ENCODE data around the gene SLC43A1. TPM values are rescaled to one million over a fixed set of nuclear protein-coding genes. Genes with fewer than 3 reads are reported as not detected.
"Not testable (repeated sequence)": the region's sequence is repeated elsewhere in the genome, so short reads cannot be mapped to it uniquely, and the experiment has no call there.

SLC43A1 gene
- polyA plus RNA-seq, 4 donors, result 5.4 to 6.6 (median 5.9) TPM

DNA sequence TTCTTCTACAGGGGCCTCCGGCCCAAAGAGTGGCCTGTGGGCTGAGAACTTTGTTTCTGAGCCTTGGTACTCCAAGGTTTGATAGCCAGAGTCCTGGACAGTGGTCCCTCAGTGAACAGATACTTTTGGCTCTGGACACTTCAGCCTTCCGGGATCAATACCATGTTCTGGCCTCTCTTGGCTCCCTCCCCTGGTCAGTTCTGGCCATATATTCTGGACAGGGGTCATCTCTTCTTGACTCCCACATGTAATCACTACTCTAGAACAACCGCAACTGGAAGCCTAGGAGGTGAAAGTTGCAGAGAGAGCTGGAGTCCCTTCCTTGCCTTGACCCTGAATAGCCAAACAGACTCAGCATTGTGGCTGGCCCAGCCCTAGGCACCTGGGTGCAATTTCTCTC, 52.9 kb downstream of the SLC43A1 start:
- DNase-seq (ENCODE audit: low read depth in 4 of 4, low spot score in 3 of 4), result no peak

DNA sequence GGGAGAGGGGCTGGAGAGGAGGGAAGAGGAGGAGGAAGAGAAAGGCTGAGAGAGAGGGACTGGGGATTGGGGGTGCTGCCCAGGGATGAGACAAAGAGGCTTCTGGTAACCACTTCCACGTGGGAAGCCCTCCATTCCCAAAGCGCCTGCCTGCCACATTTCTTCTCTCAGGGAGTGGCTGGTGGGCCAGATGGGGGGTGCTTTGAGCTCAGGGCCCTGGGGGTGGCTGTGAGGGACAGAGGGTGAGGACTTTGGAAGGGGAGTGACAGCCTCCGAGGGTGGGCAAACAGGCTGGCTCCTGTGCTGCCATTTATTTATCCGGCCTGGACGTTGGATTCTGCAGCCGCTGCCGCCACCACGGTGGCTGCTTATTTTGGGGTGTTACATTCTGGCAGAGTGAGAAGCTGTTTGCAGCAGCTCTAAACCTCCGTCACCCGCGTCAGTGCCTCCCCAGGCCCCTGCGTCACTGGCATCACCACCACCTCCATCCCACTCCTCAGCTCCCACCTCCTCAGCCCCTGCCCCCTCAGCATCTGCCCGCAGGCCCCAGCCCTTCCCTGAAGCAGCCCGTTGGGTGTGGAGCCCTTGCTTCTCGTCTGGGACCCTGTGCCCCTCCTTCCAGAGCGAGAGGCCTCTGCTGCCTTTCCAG, 53.5 kb downstream of the SLC43A1 start:
- DNase-seq (ENCODE audit: low read depth in 4 of 4, low spot score in 3 of 4), result no peak

DNA sequence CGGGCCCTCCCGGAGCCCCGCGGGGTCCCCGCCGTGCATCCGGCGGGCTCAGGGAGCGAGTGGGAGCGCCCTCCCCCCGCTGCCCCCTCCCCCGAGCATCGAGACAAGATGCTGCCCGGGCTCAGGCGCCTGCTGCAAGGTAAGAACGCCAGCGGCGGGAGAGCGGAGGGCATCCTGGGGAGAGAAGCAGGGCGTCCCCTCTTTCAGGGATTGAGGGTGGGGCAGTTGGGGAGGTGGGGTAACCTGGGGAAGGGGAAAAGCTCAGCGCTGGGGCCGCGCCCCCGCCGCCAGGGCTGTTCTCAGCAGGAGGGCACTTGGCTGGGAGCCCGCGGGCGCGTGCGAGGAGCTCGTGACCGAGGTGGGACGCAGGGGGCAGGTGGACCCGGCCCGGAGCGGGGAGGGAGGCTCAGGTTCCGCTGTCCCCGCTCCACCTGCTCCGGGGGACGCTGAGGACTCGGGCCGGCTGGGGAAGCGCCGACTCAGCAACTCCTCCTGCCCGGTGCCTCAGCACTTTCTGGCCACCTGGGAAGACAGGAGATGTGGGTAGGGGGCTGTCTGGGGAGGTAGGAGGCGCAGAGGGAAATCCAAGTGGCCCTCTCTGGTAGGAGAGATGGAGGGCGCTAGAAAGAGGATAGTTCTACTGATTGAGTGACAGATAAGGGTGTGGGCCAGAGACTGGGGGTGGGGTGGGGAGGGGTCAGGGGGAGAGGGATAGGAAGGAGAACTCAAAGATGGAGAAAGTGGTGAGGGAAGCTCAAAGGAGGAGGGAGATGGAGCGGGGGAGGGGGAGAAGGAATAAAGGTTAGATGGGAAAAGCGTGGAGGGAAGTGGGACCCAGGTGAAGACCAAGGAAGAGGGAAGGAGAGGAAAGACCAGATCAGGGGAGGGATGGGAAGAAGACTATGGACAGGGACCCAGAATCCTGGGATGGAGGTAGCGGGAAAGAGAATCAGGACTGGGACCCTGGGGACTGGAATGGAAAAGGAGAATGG, 54.4 kb downstream of the SLC43A1 start:
- no peak for DNase-seq (ENCODE audit: low read depth in 4 of 4, low spot score in 3 of 4)

DNA sequence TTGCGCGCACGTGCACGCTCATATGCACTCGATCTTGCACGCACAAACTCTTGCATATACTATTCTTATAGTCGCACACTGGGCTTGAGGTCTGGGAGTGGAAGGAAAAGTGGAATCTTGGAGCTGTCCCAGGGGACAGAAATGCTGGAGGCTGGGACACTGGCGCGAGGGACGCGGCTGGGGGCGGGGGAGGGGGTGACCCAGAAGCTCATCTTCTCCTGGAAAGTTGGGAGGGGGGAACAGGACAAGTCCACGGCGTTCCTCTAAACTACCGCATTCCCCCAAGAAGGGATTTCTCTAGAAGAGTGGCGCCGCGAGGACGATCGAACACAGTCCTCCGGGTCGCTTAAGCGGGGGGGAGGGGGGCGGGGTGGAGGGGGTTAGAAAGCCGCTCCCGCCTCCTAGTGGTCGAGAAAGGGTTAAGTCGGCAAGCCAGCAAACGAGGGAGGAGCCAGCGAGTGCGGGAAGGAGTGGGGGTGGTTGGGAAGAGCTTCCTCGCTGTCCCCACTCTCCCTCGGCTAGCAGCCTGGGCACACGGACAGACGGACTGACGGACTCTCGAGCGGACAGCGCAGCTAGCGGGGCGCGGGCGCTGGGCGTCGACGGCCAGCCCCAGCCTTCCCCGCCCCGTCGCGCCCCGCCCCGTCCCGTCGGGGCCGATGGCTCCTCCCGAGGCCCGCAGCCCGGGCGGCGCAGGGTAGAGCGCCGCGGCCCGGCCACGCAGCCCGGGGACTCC, 55.3 kb downstream of the SLC43A1 start, which contains the start of gene RTN4RL2:
Gene RTN4RL2 (plus strand): TSS at position 507 of the 736 bp plus-strand sequence. CDS start 338 bp downstream, outside the sequence.
- DNase-seq (ENCODE audit: low read depth in 4 of 4, low spot score in 3 of 4), result no peak

DNA sequence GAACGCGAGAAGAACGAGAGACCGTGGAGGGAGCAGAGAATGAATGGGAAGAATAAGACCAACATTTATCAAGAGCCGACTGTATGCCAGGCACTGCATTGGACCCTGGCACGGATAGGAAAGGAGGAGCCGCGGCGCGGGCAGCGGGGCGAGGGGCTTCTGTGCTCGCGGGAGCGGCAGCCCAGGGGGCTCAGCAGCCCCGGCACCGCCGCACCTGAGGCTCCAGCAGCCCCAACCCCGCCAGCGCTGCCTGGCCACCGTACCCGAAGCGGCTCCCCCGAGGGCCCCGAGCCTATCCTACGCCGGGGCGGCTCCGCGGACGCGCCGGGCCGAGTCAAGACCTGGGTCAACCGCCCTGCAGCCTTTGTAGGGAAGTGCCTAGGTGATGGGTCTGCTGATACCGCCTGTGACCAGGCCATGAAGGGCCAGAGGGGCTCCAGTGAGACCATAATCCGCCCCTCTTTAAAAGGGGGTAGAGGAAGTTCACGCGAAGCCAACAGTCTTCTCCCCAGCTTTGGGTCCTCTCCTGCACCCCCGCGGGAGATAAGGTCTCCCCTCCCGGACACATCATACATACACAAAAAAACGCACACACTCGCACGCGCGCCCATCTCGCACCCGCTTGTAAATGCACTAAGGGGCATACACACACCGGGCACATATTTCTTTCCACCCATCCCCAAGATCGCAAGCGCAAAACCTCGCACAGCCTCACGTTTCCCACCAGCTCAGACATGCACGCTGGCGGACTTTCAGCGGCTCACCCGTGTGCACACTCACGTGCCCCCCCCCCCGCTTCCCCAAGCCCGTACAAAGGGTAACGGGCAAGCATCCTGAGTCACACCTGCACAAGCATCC, 56.1 kb downstream of the SLC43A1 start:
- DNase-seq (ENCODE audit: low read depth in 4 of 4, low spot score in 3 of 4), result no peak

DNA sequence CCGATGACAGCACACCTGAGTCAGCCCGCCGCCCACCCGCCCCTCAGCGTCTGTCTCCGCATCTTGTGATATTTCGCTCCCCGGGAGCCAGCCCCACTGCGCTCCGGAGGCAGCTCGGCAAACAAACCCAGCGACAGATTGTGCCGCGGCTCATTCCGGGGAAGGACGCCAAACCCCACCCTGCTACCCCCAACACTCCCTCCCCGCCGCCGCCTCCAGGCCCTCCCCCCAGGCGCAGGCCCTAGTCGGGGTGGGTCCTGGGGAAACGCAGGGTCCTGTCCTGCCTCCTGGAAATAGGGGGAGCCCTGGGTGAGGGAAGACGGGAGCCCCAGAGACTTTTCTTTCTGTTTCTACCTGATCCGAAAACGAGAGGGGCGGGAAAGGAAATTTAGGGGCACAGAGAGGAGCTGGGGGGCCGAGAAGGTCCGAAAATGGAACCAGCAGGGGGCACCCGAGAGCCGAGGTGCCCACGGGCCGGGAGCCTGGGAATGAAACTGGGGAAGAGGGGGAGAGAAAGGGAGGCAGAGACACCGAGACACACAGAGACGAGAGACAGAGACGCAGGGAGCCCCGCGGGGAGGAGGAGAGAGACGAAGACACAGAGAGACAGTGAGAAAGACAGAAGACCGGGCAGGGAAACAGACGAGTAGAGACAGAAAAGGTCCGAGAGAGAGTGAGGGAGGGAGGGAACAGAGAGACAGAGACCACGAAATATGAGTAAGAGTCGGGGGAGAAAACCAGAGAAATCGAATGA, 56.9 kb downstream of the SLC43A1 start:
- no peak for DNase-seq (ENCODE audit: low read depth in 4 of 4, low spot score in 3 of 4)

DNA sequence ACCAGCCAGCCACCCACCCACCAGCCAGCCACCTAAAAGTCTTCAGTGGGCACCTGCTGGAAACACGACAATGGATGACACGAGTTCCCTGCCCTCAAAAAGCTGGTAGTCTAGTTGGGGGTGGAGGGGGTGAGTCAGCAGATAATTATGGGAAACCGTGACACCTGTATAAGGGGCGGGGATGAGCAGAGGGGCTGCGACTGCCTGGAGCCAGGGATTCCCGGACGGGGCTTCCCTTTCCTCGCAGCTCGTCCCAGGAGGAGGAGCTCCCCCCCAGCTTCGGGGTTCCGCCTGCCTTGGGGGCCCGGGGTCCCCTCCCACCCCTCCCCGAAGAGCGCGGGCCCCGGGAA, 57.5 kb downstream of the SLC43A1 start:
- DNase-seq (ENCODE audit: low read depth in 4 of 4, low spot score in 3 of 4), result no peak

DNA sequence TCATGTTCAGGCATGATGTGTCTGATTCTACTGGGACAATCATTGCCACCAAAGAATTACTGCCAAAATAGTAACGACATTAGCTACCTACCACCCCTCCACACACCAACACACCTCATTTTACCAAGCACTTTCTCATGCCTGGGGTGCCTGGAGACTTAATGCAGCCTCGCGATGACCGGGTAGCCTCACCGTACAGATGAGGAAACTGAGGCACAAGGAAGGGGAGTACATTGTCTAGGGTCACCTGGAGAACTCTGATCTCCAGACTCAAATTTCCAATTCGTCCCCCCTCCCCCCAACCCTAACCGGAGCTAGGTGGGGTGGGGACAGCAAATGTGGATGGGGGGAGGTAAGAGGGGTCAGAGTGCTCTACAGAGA, 57.9 kb downstream of the SLC43A1 start:
- DNase-seq (ENCODE audit: low read depth in 4 of 4, low spot score in 3 of 4), result no peak

DNA sequence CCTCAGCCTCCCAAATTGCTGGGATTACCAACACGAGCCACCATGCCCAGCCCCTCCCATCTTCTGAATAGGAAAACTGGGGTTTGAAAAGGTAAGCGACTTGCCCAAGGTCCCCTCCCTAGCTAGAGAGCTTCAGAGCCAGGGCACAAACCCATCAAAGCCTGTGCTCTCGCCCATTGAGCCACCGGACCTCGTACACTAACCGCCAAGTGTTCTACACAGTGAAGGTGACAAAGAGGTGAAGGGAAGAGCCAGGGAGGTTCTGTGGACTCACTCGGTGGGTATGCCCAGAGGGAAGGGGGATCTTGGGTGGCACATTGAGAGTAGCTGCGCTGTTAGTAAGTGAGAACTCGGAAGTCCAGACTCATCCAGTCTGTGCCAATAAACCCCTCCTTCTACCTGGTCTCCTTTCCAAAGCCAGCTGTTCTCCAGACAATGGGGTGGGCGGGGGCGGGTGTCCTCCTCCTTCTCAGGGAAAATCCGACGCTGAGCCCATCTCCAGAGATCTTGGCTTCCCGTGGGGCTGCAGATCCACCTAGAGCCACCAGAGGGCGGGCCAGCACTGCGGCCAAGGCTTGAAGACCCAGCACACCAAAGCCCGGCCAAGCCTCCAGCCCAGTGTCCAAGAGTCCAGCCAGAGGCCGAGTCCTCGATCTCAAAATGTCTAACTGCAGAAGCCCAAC, 58.4 kb downstream of the SLC43A1 start:
- DNase-seq (ENCODE audit: low read depth in 4 of 4, low spot score in 3 of 4), result peak; percentile 58 to 79 (median 67)

DNA sequence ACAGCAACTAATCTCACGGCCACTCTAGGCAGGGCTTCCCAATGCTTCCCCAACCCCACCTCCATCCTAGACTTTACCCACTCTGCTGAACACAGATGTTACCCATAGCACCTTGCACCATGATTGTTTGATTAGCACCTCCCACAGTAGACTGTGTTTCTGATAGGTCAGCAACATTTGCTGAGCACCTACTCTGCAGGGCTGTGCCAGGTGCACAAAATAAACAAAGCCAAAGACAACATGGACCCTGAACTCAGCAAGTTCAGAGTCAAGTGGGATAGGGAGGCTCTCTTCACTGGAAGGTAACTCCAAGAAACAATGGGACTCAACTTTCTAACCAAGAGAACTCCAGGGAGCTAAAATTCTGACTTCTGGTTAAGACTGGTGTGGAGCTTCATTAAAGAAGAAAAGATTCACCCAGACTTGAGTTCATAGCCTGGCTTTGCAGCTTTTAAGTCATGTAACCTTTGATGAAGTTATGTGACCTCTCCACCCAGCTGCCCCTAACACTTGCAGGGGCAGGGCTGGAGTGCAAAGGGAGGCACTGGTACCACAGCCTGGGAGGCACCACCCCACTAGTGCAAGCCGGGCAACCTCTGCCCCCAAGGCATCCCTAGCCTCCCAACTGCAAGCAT, 61.8 kb downstream of the SLC43A1 start:
- DNase-seq (ENCODE audit: low read depth in 4 of 4, low spot score in 3 of 4), result no peak

DNA sequence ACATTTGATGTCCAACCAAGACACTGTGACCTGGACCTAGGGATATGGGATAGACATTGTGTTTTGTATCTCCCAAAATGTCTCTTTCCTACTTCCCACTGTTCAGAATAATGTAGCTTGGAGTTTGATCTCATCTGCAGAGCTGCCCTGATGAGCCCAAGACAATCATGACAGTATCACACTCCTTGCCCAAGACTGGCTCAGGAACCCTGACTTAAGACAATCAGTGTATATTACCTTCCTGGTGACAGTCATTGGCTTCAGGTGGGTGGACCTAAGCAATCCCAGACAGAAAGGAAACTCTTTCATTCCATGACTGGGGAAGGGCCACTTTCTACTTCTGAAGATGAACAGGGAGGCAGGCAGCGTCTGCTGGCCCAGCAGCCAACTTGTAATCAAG, 69.4 kb downstream of the SLC43A1 start:
- DNase-seq (ENCODE audit: low read depth in 4 of 4, low spot score in 3 of 4), result no peak

DNA sequence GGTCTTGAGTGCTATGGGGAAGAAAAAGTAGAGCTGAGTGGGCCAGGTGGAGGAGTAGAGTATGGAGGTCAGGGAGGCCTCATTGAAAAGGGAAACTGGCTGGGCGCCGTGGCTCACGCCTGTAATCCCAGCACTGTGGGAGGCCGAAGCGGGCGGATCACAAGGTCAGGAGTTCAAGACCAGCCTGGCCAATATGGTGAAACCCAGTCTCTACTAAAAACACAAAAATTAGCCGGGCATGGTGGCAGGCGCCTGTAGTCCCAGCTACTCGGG, 70.4 kb downstream of the SLC43A1 start:
- not testable (repeated sequence) for DNase-seq (ENCODE audit: low read depth in 4 of 4, low spot score in 3 of 4)

DNA sequence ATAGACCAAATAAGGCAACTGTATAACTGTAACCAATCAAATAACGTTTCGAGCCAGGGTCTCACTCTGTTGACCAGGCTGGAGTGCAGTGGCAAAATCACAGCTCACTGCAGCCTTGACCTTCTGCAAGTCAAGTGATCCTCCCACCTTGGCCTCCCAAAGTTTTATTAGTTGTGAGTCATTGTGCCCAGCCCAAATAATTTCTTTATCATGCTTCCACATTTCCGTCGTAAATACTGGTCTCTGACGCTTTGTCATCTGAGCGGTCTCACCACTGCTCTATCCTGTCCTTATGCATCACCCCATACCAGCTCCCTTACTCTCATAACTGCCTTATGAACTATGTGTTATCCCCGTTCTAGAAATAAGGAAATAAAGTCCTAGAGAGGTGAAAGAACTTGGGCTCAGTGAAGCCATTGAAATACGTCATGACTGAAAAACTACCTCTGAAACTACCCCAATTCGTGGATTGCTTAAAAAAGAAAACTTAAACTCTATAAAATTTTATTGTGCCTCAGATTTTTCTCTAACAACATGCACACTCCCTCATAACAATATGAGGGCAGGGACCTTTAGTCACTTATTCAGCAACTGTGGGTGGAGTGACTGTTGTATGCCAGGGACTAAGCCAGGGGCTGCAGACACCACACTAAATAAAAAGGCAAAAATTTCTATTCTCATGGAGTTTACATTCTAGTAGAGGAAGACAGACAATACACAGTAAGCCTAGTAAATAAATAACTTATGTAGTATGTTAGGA, 71.0 kb downstream of the SLC43A1 start:
- no peak for DNase-seq (ENCODE audit: low read depth in 4 of 4, low spot score in 3 of 4)

DNA sequence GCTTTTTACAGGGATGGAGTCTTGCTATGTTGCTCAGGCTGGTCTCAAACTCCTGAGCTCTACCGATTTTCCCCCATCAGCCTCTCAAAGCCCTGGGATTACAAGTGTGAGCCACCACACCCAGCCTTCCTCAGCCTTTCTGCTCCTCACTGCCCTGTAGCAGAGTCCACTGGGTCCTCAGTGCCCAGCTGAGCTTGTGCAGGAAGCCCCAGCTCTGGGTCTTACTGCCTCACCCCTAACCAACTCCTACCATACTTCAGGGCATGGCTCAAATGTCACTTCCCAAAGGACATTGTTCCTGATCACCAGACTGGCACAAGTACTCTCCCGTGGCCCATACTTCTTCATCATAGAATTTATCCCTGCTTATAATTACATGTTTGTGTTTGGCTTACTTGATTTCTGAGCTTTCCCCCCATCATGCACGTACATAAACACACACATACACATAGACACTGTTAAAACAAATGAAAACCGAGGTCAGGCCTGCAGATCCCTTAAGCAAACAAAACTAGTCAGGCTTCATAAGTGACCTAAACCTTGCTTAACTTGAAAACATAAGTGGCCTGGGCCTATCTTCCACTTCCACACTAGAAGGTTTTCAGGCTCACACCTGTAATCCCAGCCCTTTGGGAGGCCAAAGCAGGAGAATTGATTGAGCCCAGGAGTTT, 74.6 kb downstream of the SLC43A1 start:
- no peak for DNase-seq (ENCODE audit: low read depth in 4 of 4, low spot score in 3 of 4)

DNA sequence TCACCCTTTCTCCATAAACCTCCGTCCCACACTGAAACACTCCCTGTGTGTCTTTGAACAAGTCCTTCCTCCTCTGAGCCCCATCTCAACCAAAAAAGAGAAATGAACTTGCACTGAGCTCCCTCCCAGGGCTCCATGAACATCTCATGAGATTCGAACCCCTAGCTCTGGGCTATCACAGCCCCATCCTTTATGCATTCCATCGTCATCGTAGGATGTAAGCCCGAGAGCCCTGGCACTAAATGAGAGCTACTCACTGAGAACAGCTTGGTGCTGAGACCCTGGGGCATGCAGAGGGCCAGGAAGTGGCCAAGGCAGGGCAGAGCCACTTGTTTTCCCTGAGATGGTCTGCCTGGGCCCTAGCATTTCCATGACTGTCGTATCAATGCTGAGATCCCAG, 75.7 kb downstream of the SLC43A1 start:
- DNase-seq (ENCODE audit: low read depth in 4 of 4, low spot score in 3 of 4), result no peak

DNA sequence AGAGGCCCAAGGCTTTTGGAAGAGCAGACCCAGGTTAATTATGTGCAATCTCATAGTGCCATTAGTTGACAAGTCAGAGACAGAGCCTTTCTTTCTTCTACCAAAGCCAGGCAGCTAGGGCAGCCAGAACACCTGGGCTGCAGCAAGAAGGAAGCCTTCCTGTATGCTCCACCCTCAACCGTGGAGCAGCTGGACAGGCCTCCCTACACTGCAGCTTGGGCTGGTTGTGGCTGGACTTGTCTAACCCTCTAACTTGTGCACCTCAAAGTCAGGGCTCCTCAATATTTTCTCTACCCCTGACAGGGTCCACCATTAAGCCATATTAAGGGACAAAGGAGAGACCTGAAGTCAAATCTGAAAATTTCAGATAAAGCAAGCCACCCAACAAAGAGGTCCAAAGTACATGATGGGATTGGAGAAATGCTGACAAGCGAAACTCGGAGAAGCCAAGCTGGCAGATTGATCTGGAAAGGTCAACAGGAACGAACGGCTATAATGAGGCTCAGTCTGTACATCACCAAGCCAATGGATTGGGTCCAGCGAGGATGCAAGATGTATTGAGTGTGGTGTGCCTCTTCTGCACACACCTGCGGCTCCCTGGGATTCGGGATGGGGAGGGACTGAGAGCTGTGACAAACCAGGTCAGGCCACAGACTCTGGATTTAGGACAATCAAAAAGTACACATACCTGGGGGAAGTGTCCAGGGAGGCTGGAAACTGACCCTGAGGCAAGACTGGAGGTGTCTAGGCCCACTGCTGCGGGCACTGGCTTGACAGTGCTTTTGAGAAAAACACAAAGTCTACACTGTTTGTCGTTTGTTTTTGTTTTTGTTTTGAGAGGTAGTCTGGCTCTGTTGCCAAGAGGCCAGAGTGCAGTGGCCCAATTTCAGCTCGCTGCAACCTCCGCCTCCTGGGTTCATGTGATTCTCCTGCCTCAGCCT, 76.9 kb downstream of the SLC43A1 start:
- no peak for DNase-seq (ENCODE audit: low read depth in 4 of 4, low spot score in 3 of 4)
